ENCODE measurements around the gene MOCS1. TPM values are rescaled to one million over a fixed set of nuclear protein-coding genes. Genes with fewer than 3 reads are reported as not detected.
"Not testable (repeated sequence)": the region's sequence is repeated elsewhere in the genome, so short reads cannot be mapped to it uniquely, and the experiment has no call there.

The MOCS1 gene
- total RNA-seq, 4 donors from 2014 or later: 23.4 to 39.8 (median 33.1) TPM

GRCh38 chr6:39980839-39981580 is 46.7 kb upstream of the MOCS1 start:
- H3K4me1 ChIP-seq: peaks cover 4 to 14% of the 10 kb centered on the region in 2 donors
- no peaks in the 10 kb centered on the region for H3K9me3 ChIP-seq
- DNase-seq: peak; percentile 20 to 26
- H3K36me3 ChIP-seq: no peaks in the 10 kb centered on the region
- TF ChIP-seq, protein P1, sequence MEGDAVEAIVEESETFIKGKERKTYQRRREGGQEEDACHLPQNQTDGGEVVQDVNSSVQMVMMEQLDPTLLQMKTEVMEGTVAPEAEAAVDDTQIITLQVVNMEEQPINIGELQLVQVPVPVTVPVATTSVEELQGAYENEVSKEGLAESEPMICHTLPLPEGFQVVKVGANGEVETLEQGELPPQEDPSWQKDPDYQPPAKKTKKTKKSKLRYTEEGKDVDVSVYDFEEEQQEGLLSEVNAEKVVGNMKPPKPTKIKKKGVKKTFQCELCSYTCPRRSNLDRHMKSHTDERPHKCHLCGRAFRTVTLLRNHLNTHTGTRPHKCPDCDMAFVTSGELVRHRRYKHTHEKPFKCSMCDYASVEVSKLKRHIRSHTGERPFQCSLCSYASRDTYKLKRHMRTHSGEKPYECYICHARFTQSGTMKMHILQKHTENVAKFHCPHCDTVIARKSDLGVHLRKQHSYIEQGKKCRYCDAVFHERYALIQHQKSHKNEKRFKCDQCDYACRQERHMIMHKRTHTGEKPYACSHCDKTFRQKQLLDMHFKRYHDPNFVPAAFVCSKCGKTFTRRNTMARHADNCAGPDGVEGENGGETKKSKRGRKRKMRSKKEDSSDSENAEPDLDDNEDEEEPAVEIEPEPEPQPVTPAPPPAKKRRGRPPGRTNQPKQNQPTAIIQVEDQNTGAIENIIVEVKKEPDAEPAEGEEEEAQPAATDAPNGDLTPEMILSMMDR (IDR thresholded peaks at IDR 0.05): peak; percentile 17 to 79 (median 56)
- TF ChIP-seq POLR2A (IDR thresholded peaks at IDR 0.05): no peak
- peak overlapping the region in 1 of 3 donors; percentile 33 for H3K27ac ChIP-seq
- 54 to 62% methylated on average over 3 of the region's 3 CpGs for WGBS, 2 donors
- intact Hi-C loops (cut with DNase I): no loop called here
- no peak overlapping the region for H3K4me3 ChIP-seq (replicated peaks in 1 of 3)
- H3K27me3 ChIP-seq: no peaks in the 10 kb centered on the region

- Histone ChIP-seq H3K27me3 (no peaks in the 10 kb centered on the region), H3K4me3 (replicated peaks in 1 of 3) (no peak overlapping the region), H3K9me3 (no peaks in the 10 kb centered on the region), H3K36me3 (no peaks in the 10 kb centered on the region), H3K4me1 (peaks cover 4 to 14% of the 10 kb centered on the region in 2 donors), H3K27ac (peak overlapping the region in 1 of 3 donors; percentile 5)
- TF ChIP-seq, protein P1 (IDR thresholded peaks at IDR 0.05): no peak
- no peak for TF ChIP-seq POLR2A (IDR thresholded peaks at IDR 0.05)
- intact Hi-C loops (cut with DNase I): no loop called here
- DNase-seq: peak in 1 of 2 donors; percentile 3
- WGBS, 2 donors: 62 to 63% methylated on average over 3 of the region's 3 CpGs
These were observed 45.4 kb upstream of the MOCS1 start for GRCh38 chr6:39979461-39980328.

DNA sequence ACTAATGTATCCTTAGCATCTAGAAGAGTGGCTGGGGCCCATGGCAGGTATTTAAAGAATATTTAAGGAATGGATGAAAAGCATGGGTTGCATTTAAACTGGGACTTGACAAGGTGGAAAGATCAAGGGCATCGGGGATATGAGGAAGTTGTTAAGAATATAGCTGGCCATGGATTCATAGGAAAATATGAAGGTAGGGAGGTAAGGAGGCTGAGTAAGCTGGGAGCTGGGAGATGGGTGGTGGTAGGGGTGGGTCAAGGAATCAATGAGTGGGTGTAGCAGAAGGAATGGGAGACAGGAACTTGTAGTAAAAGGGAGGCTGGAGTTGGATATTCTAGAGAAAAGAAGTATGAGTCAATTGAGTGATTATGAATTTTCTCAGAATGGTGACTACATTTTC is 44.0 kb upstream of the MOCS1 start:
- TF ChIP-seq, protein P1 (IDR thresholded peaks at IDR 0.05): no peak
- no peak for TF ChIP-seq POLR2A (IDR thresholded peaks at IDR 0.05)
- WGBS, 2 donors: 88 to 93% methylated on average over 1 of the region's 1 CpG
- peaks cover 4 to 14% of the 10 kb centered on the region in 2 donors for H3K4me1 ChIP-seq
- H3K4me3 ChIP-seq (replicated peaks in 1 of 3): no peak overlapping the region
- H3K36me3 ChIP-seq: no peaks in the 10 kb centered on the region
- intact Hi-C loops (cut with DNase I): no loop called here
- no peaks in the 10 kb centered on the region for H3K27me3 ChIP-seq
- H3K27ac ChIP-seq: no peak overlapping the region
- no peaks in the 10 kb centered on the region for H3K9me3 ChIP-seq
- DNase-seq: no peak

DNA sequence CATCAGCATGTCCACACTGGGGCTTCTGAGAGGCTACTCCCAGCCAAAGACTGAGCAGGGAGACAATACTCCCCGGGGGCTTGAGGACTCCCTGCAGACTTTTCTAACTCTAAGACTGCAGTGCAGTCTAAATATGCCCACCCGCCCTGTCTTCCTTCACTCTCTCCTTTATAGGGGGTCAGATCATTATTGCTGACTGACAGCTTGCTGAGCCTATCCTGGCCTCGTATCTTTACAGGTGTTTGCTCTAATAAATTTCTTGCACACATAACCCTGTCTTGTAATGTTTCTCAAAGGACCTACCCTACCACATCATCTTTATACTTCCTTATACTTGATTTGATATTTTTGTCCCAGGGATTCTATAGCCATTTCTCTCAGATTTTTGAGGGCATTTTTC is 39.4 kb upstream of the MOCS1 start:
- no peak for TF ChIP-seq POLR2A (IDR thresholded peaks at IDR 0.05)
- TF ChIP-seq, protein P1 (IDR thresholded peaks at IDR 0.05): no peak
- Histone ChIP-seq H3K36me3 (no peaks in the 10 kb centered on the region), H3K9me3 (no peaks in the 10 kb centered on the region), H3K4me1 (peaks cover 0 to 1% of the 10 kb centered on the region in 2 donors), H3K4me3 (replicated peaks in 1 of 3) (no peak overlapping the region), H3K27me3 (no peaks in the 10 kb centered on the region), H3K27ac (no peak overlapping the region)
- intact Hi-C loops (cut with DNase I): no loop called here
- WGBS, 2 donors: 77 to 83% methylated on average over 3 of the region's 3 CpGs
- DNase-seq: no peak

GRCh38 chr6:39972717-39973116 is 38.5 kb upstream of the MOCS1 start:
- intact Hi-C loops (cut with DNase I): not testable (repeated sequence)
- WGBS, 2 donors: 93 to 94% methylated on average over 1 of the region's 1 CpG

GRCh38 chr6:39971131-39971530 is 36.9 kb upstream of the MOCS1 start:
- H3K4me1 ChIP-seq; H3K36me3 ChIP-seq; H3K4me3 ChIP-seq (replicated peaks in 1 of 3); intact Hi-C loops (cut with DNase I); DNase-seq; H3K9me3 ChIP-seq; H3K27me3 ChIP-seq; H3K27ac ChIP-seq: not testable (repeated sequence)
- WGBS, 2 donors: 69 to 92% methylated on average over 5 of the region's 5 CpGs

More at GRCh38 chr6:39972717-39973116, 38.5 kb upstream of the MOCS1 start:
- H3K36me3 ChIP-seq; H3K27me3 ChIP-seq; H3K9me3 ChIP-seq; DNase-seq; H3K27ac ChIP-seq; H3K4me1 ChIP-seq; H3K4me3 ChIP-seq (replicated peaks in 1 of 3): not testable (repeated sequence)

Measured in thyroid gland (tissue), 4 donors.